Neural cell (in vitro differentiated cells): ENCODE measurements around the gene SUGCT. TPM values are rescaled to one million over a fixed set of nuclear protein-coding genes. Genes with fewer than 3 reads are reported as not detected.

ENCODE experiments used
- H2AFZ ChIP-seq: fragments of 200-600, 300-800 bp; sonication (generic), shearing (Covaris generic); 2 replicates; pipeline ENCODE4 v1.6.0; 2014; ENCODE audit warnings: low read depth, mild to moderate bottlenecking, antibody characterized with exemption, low read length, moderate library complexity
- H3F3A ChIP-seq: fragments of 200-600 bp; shearing (Covaris generic); 2 replicates; pipeline ENCODE4 v1.6.1; 2016; ENCODE audit warnings: mild to moderate bottlenecking, moderate library complexity, mixed read lengths, antibody characterized with exemption, low read length; ENCODE audit not compliant: insufficient read depth, poor library complexity, severe bottlenecking
- H3K27ac ChIP-seq: fragments of 200-600, 300-800 bp; sonication (generic), shearing (Covaris generic); 2 replicates; pipeline ENCODE4 v1.5.1; 2014; ENCODE audit warnings: mild to moderate bottlenecking, low read length, moderate library complexity
- H3K27me3 ChIP-seq: fragments of 300-800, 200-600 bp; sonication (generic), shearing (Covaris generic); 2 replicates; pipeline ENCODE4 v1.6.0; 2014; ENCODE audit warnings: mild to moderate bottlenecking, low read depth, low read length, moderate library complexity; ENCODE audit not compliant: insufficient read depth
- H3K36me3 ChIP-seq: fragments of 300-800, 200-600 bp; sonication (generic), shearing (Covaris generic); 2 replicates; pipeline ENCODE4 v1.5.1; 2014; ENCODE audit warnings: mild to moderate bottlenecking, antibody characterized with exemption, low read length, moderate library complexity; ENCODE audit not compliant: insufficient read depth
- H3K4me2 ChIP-seq: fragments of 300-800, 200-600 bp; sonication (generic), shearing (Covaris generic); 2 replicates; pipeline ENCODE4 v1.6.0; 2014; ENCODE audit warnings: mild to moderate bottlenecking, low read length
- H3K4me3 ChIP-seq: fragments of 300-800, 200-600 bp; sonication (generic), shearing (Covaris generic); 2 replicates; pipeline ENCODE4 v1.5.1; 2014; ENCODE audit warnings: mild to moderate bottlenecking, low read length, moderate library complexity
- H3K79me2 ChIP-seq: fragments of 200-600 bp; shearing (Covaris generic); replicated peaks from 2 replicates; pipeline ENCODE4 v1.6.0; 2014; ENCODE audit warnings: mild to moderate bottlenecking, low read length, moderate library complexity; ENCODE audit not compliant: insufficient read depth
- H3K9ac ChIP-seq: fragments of 300-800, 200-600 bp; sonication (generic), shearing (Covaris generic); 2 replicates; pipeline ENCODE4 v1.6.1; 2016; ENCODE audit warnings: mild to moderate bottlenecking, low read length, mixed read lengths
- H3K9me2 ChIP-seq: fragments of 200-600 bp; shearing (Covaris generic); 2 replicates; pipeline ENCODE4 v1.6.1; 2016; ENCODE audit warnings: mild to moderate bottlenecking, low read length, mixed read lengths; ENCODE audit not compliant: insufficient read depth
- H3K9me3 ChIP-seq: fragments of 200-600, 300-800 bp; sonication (generic), shearing (Covaris generic); 2 replicates; pipeline ENCODE4 v1.6.1; 2016; ENCODE audit warnings: mild to moderate bottlenecking, mixed run types, low read length, moderate library complexity, mixed read lengths
- H4K20me1 ChIP-seq: fragments of 200-600 bp; shearing (Covaris generic); 2 replicates; pipeline ENCODE4 v1.6.1; 2016; ENCODE audit warnings: mild to moderate bottlenecking, mixed run types; ENCODE audit not compliant: insufficient read depth
- CTCF ChIP-seq: fragments of 450-650 bp; IDR thresholded peaks from 2 replicates; pipeline ENCODE4 v1.5.1; 2014; ENCODE audit warnings: antibody characterized with exemption, mild to moderate bottlenecking, moderate library complexity; ENCODE audit not compliant: poor library complexity, severe bottlenecking
- EP300 ChIP-seq: fragments of 450-650 bp; conservative IDR thresholded peaks from 2 replicates; pipeline ENCODE4 v1.6.1; 2014; ENCODE audit warnings: antibody characterized with exemption, mild to moderate bottlenecking, moderate library complexity; ENCODE audit not compliant: poor library complexity, severe bottlenecking
- EZH2 ChIP-seq: fragments of 200-600, 300-800 bp; shearing (Covaris generic), sonication (generic); IDR thresholded peaks from 2 replicates; pipeline ENCODE4 v1.6.1; 2014; ENCODE audit warnings: antibody characterized with exemption, low read length, borderline replicate concordance, mild to moderate bottlenecking; ENCODE audit not compliant: insufficient read depth, poor library complexity, severe bottlenecking
- MXI1 ChIP-seq: fragments of 450-650 bp; conservative IDR thresholded peaks from 2 replicates; pipeline ENCODE4 v1.6.1; 2014; ENCODE audit warnings: antibody characterized with exemption, mild to moderate bottlenecking; ENCODE audit not compliant: poor library complexity, severe bottlenecking
- POLR2AphosphoS5 ChIP-seq: IDR thresholded peaks from 2 replicates; pipeline ENCODE4 v1.6.1; 2012
- RAD21 ChIP-seq: fragments of 450-650 bp; conservative IDR thresholded peaks from 2 replicates; pipeline ENCODE4 v1.6.1; 2014; ENCODE audit warnings: antibody characterized with exemption, mild to moderate bottlenecking, moderate library complexity
- REST ChIP-seq: IDR thresholded peaks from 2 replicates; pipeline ENCODE4 v1.6.1; 2012; ENCODE audit warnings: borderline replicate concordance
- SMC3 ChIP-seq: fragments of 450-650 bp; conservative IDR thresholded peaks from 2 replicates; pipeline ENCODE4 v1.6.1; 2014; ENCODE audit warnings: antibody characterized with exemption, mild to moderate bottlenecking, moderate library complexity; ENCODE audit not compliant: poor library complexity
- TAF1 ChIP-seq: IDR thresholded peaks from 2 replicates; pipeline ENCODE4 v1.6.1; 2012; ENCODE audit warnings: low read depth
- polyA plus RNA-seq: library from polyadenylated mRNA; depleted of rRNA; stranded (reverse); fragments of >200 nt; gene quantifications from 2 replicates; pipeline ENCODE4 v1.2.3, GENCODE V29; 2014

The SUGCT gene
- polyA plus RNA-seq, 1 donor from 2014 or later = not detected

GRCh38 chr7:40538281-40538680, 403.5 kb downstream of the SUGCT start:
- Histone ChIP-seq H3K79me2 (no peaks in the 10 kb centered on the region), H3K4me2 (no peak overlapping the region), H4K20me1 (no peaks in the 10 kb centered on the region), H3K9me2 (no peaks in the 10 kb centered on the region), H3K36me3 (no peaks in the 10 kb centered on the region), H3K4me3 (no peak overlapping the region), H3F3A (no peaks in the 10 kb centered on the region), H3K27me3 (no peaks in the 10 kb centered on the region), H3K27ac (no peak overlapping the region), H3K9ac (no peak overlapping the region), H3K9me3 (no peaks in the 10 kb centered on the region), H2AFZ (no peak overlapping the region)
- TF ChIP-seq EP300 (no peak), MXI1 (no peak), REST (no peak), CTCF (no peak), TAF1 (no peak), POLR2AphosphoS5 (no peak), EZH2 (no peak), RAD21 (no peak), SMC3 (no peak)

GRCh38 chr7:40541336-40541735, 406.5 kb downstream of the SUGCT start:
- TF ChIP-seq TAF1 (no peak), EP300 (no peak), SMC3 (no peak), RAD21 (no peak), CTCF (no peak), EZH2 (no peak), POLR2AphosphoS5 (no peak), MXI1 (no peak), REST (no peak)
- no peak overlapping the region for H3K4me2 ChIP-seq
- H3K79me2 ChIP-seq = no peaks in the 10 kb centered on the region
- no peak overlapping the region for H2AFZ ChIP-seq
- no peaks in the 10 kb centered on the region for H3K36me3 ChIP-seq
- H3K9me2 ChIP-seq = no peaks in the 10 kb centered on the region
- no peak overlapping the region for H3K4me3 ChIP-seq
- H3K27ac ChIP-seq = no peak overlapping the region
- no peaks in the 10 kb centered on the region for H3F3A ChIP-seq
- H3K9me3 ChIP-seq = no peaks in the 10 kb centered on the region
- no peaks in the 10 kb centered on the region for H4K20me1 ChIP-seq
- H3K27me3 ChIP-seq = no peaks in the 10 kb centered on the region
- no peak overlapping the region for H3K9ac ChIP-seq
